K562 (cell line): ENCODE data around the gene SEMA3G. TPM values are rescaled to one million over a fixed set of nuclear protein-coding genes. Genes with fewer than 3 reads are reported as not detected.

Experiments
- ATAC-seq: fragments of 200-7000 bp; cut with Tn5 transposase; 3 replicates; pipeline ENCODE4 v1.9.1; 2020; ENCODE audit warnings: moderate library complexity
- BruUV-seq: library from RNA; stranded (reverse); fragments of 400-500 nt; replicated peaks from 2 replicates; lab custom pipeline; 2021; lab: Mats Ljungman, UMichigan
- CTCF ChIA-PET: fragments of 300-600 bp; formaldehyde crosslinking; extraction: SDS; loops from one replicate; lab custom pipeline; 2021; ENCODE audit warnings: low intra/inter-chr PET ratio; lab: Yijun Ruan, JAX
- POLR2A ChIA-PET: fragments of 300-600, 350-650 bp; sonication (Branson Sonifier 250); formaldehyde crosslinking; extraction: SDS; loops from one replicate; lab custom pipeline; 2021; ENCODE audit warnings: antibody characterized with exemption, inconsistent platforms; lab: Yijun Ruan, JAX
- DNase-seq, 4 experiments: peaks; one replicate each; pipeline versions ENCODE4 v3.0.0 to v3.0.0-alpha.2; 2011 to 2018; ENCODE audit warnings: low spot score in 3 of 4, mixed read lengths in 3 of 4; ENCODE audit errors: extremely low read depth in 1 of 4
- FAIRE-seq: peaks from 2 replicates; lab custom pipeline; 2011; peaks lifted over from hg19 to GRCh38; lab: Jason Lieb, UNC
- H2AFZ ChIP-seq: 2 replicates; pipeline ENCODE4 v1.6.0; 2011; ENCODE audit warnings: low read depth, low read length, control low read depth, inconsistent platforms
- H3K27ac ChIP-seq: fragments of 200-600 bp; 3 replicates; pipeline ENCODE4 v1.8.0; 2011; ENCODE audit warnings: low read depth, mild to moderate bottlenecking, control low read depth, inconsistent platforms, low read length, moderate library complexity, mixed read lengths; ENCODE audit errors: extremely low read depth
- H3K27me3 ChIP-seq, 2 experiments: fragments of 300-600 bp in 1 of 2; 2 replicates in 1 of 2; 3 replicates in 1 of 2; pipeline versions ENCODE4 v1.6.0 to v1.8.0; 2011; ENCODE audit warnings: inconsistent platforms in 2 of 2, low read length in 2 of 2, mild to moderate bottlenecking in 1 of 2, mixed read lengths in 1 of 2, moderate library complexity in 1 of 2; ENCODE audit not compliant: control insufficient read depth in 2 of 2, insufficient read depth in 2 of 2
- H3K36me3 ChIP-seq: fragments of 300-600 bp; 3 replicates; pipeline ENCODE4 v1.8.0; 2011; ENCODE audit warnings: mild to moderate bottlenecking, low read length, inconsistent platforms; ENCODE audit not compliant: control insufficient read depth, insufficient read depth
- H3K4me1 ChIP-seq, 2 experiments: fragments of 200-600 bp in 1 of 2; replicated peaks in 1 of 2; 2 replicates in 1 of 2; 3 replicates in 1 of 2; pipeline versions ENCODE4 v1.5.1 to v1.8.0; 2011; ENCODE audit warnings: inconsistent platforms in 2 of 2, low read length in 2 of 2, mild to moderate bottlenecking in 1 of 2, mixed read lengths in 1 of 2, moderate library complexity in 1 of 2; ENCODE audit not compliant: control insufficient read depth in 2 of 2, insufficient read depth in 2 of 2
- H3K4me2 ChIP-seq: 2 replicates; pipeline ENCODE4 v1.6.1; 2011; ENCODE audit warnings: low read length, control low read depth, inconsistent platforms, mixed read lengths; ENCODE audit not compliant: insufficient read depth
- H3K4me3 ChIP-seq: fragments of 200-600 bp; sonication (generic), shearing (Covaris generic); 2 replicates; pipeline ENCODE4 v1.5.1; 2016; ENCODE audit warnings: control low read depth, inconsistent platforms
- H3K79me2 ChIP-seq: fragments of 200-600 bp; 3 replicates; pipeline ENCODE4 v1.8.0; 2011; ENCODE audit warnings: low read length, inconsistent platforms; ENCODE audit not compliant: control insufficient read depth, insufficient read depth
- H3K9ac ChIP-seq, 2 experiments: 2 replicates each; pipeline versions ENCODE4 v1.6.0 to v1.6.1; 2011; ENCODE audit warnings: low read depth in 2 of 2, low read length in 2 of 2, control low read depth in 1 of 2, inconsistent platforms in 1 of 2, mild to moderate bottlenecking in 1 of 2, mixed read lengths in 1 of 2; ENCODE audit not compliant: insufficient read depth in 1 of 2
- H3K9me1 ChIP-seq: one replicate; pipeline ENCODE4 v1.6.0; 2011; ENCODE audit warnings: inconsistent platforms, mild to moderate bottlenecking, low read length, moderate library complexity; ENCODE audit not compliant: control insufficient read depth, insufficient read depth
- H3K9me3 ChIP-seq: replicated peaks from 2 replicates; pipeline ENCODE4 v1.5.1; 2011; ENCODE audit warnings: low read depth, low read length, inconsistent platforms; ENCODE audit not compliant: control insufficient read depth, insufficient read depth
- H4K20me1 ChIP-seq: replicated peaks from 2 replicates; pipeline ENCODE4 v1.6.1; 2011; ENCODE audit warnings: low read length, inconsistent platforms, mixed read lengths; ENCODE audit not compliant: control insufficient read depth, insufficient read depth
- DACH1 ChIP-seq: fragments of 450-650 bp; IDR thresholded peaks from 2 replicates; pipeline ENCODE4 v1.6.1; 2018; ENCODE audit not compliant: partially characterized antibody
- DIDO1 ChIP-seq: fragments of 450-650 bp; IDR thresholded peaks from 2 replicates; pipeline ENCODE4 v1.6.1; 2016; ENCODE audit warnings: low read depth, missing biosample characterization, missing genetic modification characterization
- FOXJ2 ChIP-seq: fragments of 200-800 bp; sonication (Bioruptor generic); IDR thresholded peaks from 2 replicates; pipeline ENCODE4 v1.6.1; 2016; ENCODE audit warnings: missing genetic modification characterization, missing compliant biosample characterization
- HCFC1 ChIP-seq: IDR thresholded peaks from 2 replicates; pipeline ENCODE4 v1.6.1; 2012; ENCODE audit warnings: low read depth, low read length, improper control_type of control experiment
- POU5F1 ChIP-seq: fragments of 150-350 bp; IDR thresholded peaks from 2 replicates; pipeline ENCODE4 v1.6.1; 2014; ENCODE audit warnings: borderline replicate concordance, low read length, low read depth, mild to moderate bottlenecking; ENCODE audit not compliant: partially characterized antibody
- SRF ChIP-seq, 2 experiments: fragments of 250-450, 450-650 bp in 1 of 2; sonication (Bioruptor Pico) in 1 of 2; sonication (generic) in 1 of 2; formaldehyde crosslinking; IDR thresholded peaks; 2 replicates each; pipeline versions ENCODE4 v1.5.0 to v1.5.1; 2020 to 2022; ENCODE audit warnings: mild to moderate bottlenecking in 1 of 2, missing genetic modification reagents in 1 of 2
- ZNF124 ChIP-seq: sonication (generic); formaldehyde crosslinking; IDR thresholded peaks from 2 replicates; pipeline ENCODE4 v1.8.1; 2022; ENCODE audit warnings: missing genetic modification reagents
- ZNF41 ChIP-seq: fragments of 250-450 bp; sonication (Bioruptor Pico); conservative IDR thresholded peaks from 2 replicates; pipeline ENCODE4 v1.4.0; 2020; ENCODE audit warnings: mild to moderate bottlenecking
- ZNF764 ChIP-seq: fragments of 250-450 bp; sonication (Bioruptor Pico); IDR thresholded peaks from 2 replicates; pipeline ENCODE4 v1.4.0; 2020; ENCODE audit warnings: low read depth, mild to moderate bottlenecking, moderate library complexity
- WGBS: fragments of 100-300 bp; shearing (Covaris generic); methylation state at CpG from one replicate; pipeline ENCODE4 v1.1.6; 2016; ENCODE audit warnings: low coverage, mixed read lengths; ENCODE audit not compliant: insufficient coverage; ENCODE audit errors: missing lambda C conversion rate; 5-methylcytosine and 5-hydroxymethylcytosine counted together
- in situ Hi-C: fragments of 300-500 bp; cut with MboI; formaldehyde crosslinking; loops from 4 replicates; pipeline ENCODE4 v1.15.0; 2018; ENCODE audit warnings: inconsistent platforms, mixed read lengths
- intact Hi-C: fragments of 100-400 bp; cut with micrococcal nuclease; formaldehyde crosslinking; loops from 2 replicates; pipeline ENCODE4 v1.14.2; 2022
- polyA plus RNA-seq, 8 experiments: library from polyadenylated mRNA; depleted of rRNA in 4 of 8; stranded (reverse) in 5 of 8; unstranded in 3 of 8; fragments of >200 nt; fragmentation: Nextera tagmentation in 2 of 8; fragmentation: Illumina TruSeq in 1 of 8; extraction: Ambion mirVana in 2 of 8; extraction: Trizol in 1 of 8; gene quantifications; 2 replicates each; pipeline versions ENCODE4 v1.2.1 to v1.2.3, GENCODE V29; 2011 to 2014; ENCODE audit warnings: inconsistent platforms in 1 of 8, missing spikeins in 1 of 8
- total RNA-seq, 7 experiments: library from RNA; depleted of rRNA in 6 of 7; stranded (reverse); fragments of >200 nt in 6 of 7; fragmentation: Illumina TruSeq in 2 of 7; extraction: Trizol in 2 of 7; gene quantifications; 2 replicates each; pipeline versions ENCODE4 v1.2.1 to v1.2.3, GENCODE V29; 2011 to 2021; ENCODE audit warnings: low replicate concordance in 1 of 7
- TF ChIP-seq, protein P1 (sequence below): fragments of 250-450 bp; sonication (Bioruptor Pico); IDR thresholded peaks from 2 replicates; pipeline ENCODE4 v1.8.0; 2021; ENCODE audit warnings: moderate library complexity, mild to moderate bottlenecking, inconsistent platforms
- TF ChIP-seq, protein P2 (sequence below): sonication (generic); formaldehyde crosslinking; IDR thresholded peaks from 2 replicates; pipeline ENCODE4 v1.8.0; 2022; ENCODE audit warnings: mild to moderate bottlenecking, missing genetic modification reagents
- TF ChIP-seq, protein P3 (sequence below): sonication (generic); formaldehyde crosslinking; IDR thresholded peaks from 2 replicates; pipeline ENCODE4 v1.8.1; 2023; ENCODE audit warnings: mild to moderate bottlenecking, missing genetic modification reagents, moderate library complexity
- TF ChIP-seq, protein P4 (sequence below): sonication (generic); IDR thresholded peaks from 2 replicates; pipeline ENCODE4 v1.6.1; 2016

SEMA3G gene
- total and polyA plus RNA-seq, 9 of the 15 experiments (the other 6 are each of a cell fraction or from before 2014, with no cell fraction given), result 0.04 to 0.07 (median 0.05) TPM; not detected in 6

DNA sequence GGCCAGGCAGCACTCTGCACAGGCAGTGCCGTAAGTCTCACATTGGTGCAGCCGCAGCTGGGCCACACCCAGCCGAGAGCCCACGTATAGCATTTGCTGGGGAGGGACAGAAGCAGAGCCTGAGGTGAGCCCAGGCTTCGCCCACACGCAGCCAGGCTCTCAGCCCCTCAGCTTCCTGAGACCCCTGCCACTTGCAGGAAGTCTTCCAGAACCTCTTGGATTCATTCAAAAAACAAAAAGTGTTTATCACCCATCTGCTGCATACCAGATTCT, 6.9 kb downstream of the SEMA3G start:
- Histone ChIP-seq H3K9ac (no peak overlapping the region), H3K79me2 (no peaks in the 10 kb centered on the region), H3K4me3 (no peak overlapping the region), H3K27me3 (no peaks in the 10 kb centered on the region), H3K27ac (no peak overlapping the region), H4K20me1 (no peaks in the 10 kb centered on the region)
- no peak for FAIRE-seq
- POLR2A ChIA-PET, result no interaction called here
- in situ Hi-C loops, result no loop called here
- 18% methylated on average over 6 of the region's 6 CpGs for WGBS
- CTCF ChIA-PET, result no interaction called here
- intact Hi-C loops, result no loop called here
- no peak for TF ChIP-seq ZNF124 (CRISPR knock-in tag)
- TF ChIP-seq, all 486 proteins: peak for 0
- Histone ChIP-seq H3K4me1 (peaks cover 0 to 24% of the 10 kb centered on the region in 2 experiments; a peak in 4 of 5 replicates), H3K36me3 (no peaks in the 10 kb centered on the region), H2AFZ (no peak overlapping the region), H3K9me3 (no peaks in the 10 kb centered on the region), H3K9me1 (no peaks in the 10 kb centered on the region), H3K4me2 (no peak overlapping the region)
- ATAC-seq (no peak), DNase-seq (no peak)
- BruUV-seq, result no TSS peak

DNA sequence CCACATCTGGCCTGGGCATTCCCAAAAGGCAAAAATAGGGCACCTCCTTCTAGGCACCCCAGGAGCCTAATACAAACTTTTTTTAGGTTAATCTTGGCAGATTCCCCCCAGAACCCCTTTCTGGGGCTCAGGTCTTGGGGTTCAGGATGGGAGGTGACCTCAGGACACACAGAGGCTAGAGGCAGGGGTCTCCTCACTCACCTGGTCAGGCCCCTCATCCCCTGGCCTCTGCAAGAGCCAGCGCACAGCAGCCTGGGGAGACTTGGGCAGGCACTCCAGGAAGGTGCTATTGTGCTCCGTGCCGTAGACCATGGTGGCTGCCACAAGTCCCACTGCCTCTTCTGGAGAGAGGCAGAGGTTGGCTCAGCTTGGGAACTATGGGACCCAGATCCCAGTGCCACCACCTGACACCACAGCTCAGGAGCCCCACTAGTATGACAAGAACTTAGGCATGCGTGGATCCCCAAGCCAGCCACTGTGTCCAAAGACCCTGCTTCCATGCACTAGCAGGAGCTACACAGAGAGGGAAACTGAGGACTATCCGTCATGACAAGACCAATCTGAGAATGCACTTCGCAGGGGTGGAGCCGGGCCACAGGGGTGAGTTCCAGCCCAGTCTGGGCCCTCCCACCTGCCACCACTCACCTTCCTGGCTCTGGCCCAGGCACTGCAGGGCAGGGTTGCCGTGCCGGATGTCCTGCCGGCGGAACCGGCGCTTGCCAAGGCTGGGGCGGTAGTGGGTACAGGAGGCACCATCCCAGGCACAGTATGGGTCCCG, 7.4 kb downstream of the SEMA3G start:
- intact Hi-C loops (no loop called here), in situ Hi-C loops (no loop called here)
- H3K79me2 ChIP-seq, result no peaks in the 10 kb centered on the region
- no peak overlapping the region for H3K4me2 ChIP-seq
- no TSS peak for BruUV-seq
- ChIA-PET CTCF (no interaction called here), POLR2A (no interaction called here)
- no peak overlapping the region for H3K4me3 ChIP-seq
- no peaks in the 10 kb centered on the region for H3K36me3 ChIP-seq
- H3K9me3 ChIP-seq, result no peaks in the 10 kb centered on the region
- ATAC-seq, result no peak
- no peak overlapping the region for H3K9ac ChIP-seq
- FAIRE-seq, result no peak
- no peak overlapping the region for H2AFZ ChIP-seq
- H3K9me1 ChIP-seq, result no peaks in the 10 kb centered on the region
- DNase-seq, result no peak
- H3K27ac ChIP-seq, result no peak overlapping the region
- peaks cover 0 to 24% of the 10 kb centered on the region in 2 experiments; a peak in 4 of 5 replicates for H3K4me1 ChIP-seq
- H4K20me1 ChIP-seq, result no peaks in the 10 kb centered on the region
- 27% methylated on average over 12 of the region's 15 CpGs for WGBS
- H3K27me3 ChIP-seq, result no peaks in the 10 kb centered on the region
- TF ChIP-seq DIDO1 (tag) (no peak), DACH1 (no peak), POU5F1 (no peak), ZNF41 (no peak), HCFC1 (no peak), SRF (CRISPR knock-in tag; IDR thresholded peaks at IDR 0.05) (no peak), FOXJ2 (tag) (no peak), ZNF764 (CRISPR knock-in tag) (no peak)
- TF ChIP-seq, protein P1, sequence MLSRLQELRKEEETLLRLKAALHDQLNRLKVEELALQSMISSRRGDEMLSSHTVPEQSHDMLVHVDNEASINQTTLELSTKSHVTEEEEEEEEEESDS (CRISPR knock-in tag), result no peak
- TF ChIP-seq, protein P2, sequence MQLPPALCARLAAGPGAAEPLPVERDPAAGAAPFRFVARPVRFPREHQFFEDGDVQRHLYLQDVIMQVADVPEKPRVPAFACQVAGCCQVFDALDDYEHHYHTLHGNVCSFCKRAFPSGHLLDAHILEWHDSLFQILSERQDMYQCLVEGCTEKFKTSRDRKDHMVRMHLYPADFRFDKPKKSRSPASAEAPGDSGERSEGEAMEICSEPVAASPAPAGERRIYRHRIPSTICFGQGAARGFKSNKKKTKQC, result no peak
- TF ChIP-seq, protein P3, sequence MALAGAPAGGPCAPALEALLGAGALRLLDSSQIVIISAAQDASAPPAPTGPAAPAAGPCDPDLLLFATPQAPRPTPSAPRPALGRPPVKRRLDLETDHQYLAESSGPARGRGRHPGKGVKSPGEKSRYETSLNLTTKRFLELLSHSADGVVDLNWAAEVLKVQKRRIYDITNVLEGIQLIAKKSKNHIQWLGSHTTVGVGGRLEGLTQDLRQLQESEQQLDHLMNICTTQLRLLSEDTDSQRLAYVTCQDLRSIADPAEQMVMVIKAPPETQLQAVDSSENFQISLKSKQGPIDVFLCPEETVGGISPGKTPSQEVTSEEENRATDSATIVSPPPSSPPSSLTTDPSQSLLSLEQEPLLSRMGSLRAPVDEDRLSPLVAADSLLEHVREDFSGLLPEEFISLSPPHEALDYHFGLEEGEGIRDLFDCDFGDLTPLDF (CRISPR knock-in tag), result no peak
- TF ChIP-seq, protein P4, sequence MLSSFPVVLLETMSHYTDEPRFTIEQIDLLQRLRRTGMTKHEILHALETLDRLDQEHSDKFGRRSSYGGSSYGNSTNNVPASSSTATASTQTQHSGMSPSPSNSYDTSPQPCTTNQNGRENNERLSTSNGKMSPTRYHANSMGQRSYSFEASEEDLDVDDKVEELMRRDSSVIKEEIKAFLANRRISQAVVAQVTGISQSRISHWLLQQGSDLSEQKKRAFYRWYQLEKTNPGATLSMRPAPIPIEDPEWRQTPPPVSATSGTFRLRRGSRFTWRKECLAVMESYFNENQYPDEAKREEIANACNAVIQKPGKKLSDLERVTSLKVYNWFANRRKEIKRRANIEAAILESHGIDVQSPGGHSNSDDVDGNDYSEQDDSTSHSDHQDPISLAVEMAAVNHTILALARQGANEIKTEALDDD, result no peak
